OCI-LY1 (cell line): ENCODE results near the gene ATP8A2.

Experiments used
- H2AFZ ChIP-seq: fragments of 200-600 bp; sonication (generic), shearing (Covaris generic); 2 replicates; pipeline ENCODE4 v1.6.0; 2014; ENCODE audit warnings: antibody characterized with exemption, mild to moderate bottlenecking, low read length
- H3F3A ChIP-seq: fragments of 200-600 bp; sonication (generic), shearing (Covaris generic); 2 replicates; pipeline ENCODE4 v1.6.0; 2014; ENCODE audit warnings: mild to moderate bottlenecking, antibody characterized with exemption, low read length, moderate library complexity; ENCODE audit not compliant: insufficient read depth
- H3K27ac ChIP-seq: fragments of 200-600 bp; sonication (generic); 2 replicates; pipeline ENCODE4 v1.5.1; 2014; ENCODE audit warnings: low read length, mixed run types, mild to moderate bottlenecking, low read depth; ENCODE audit not compliant: poor library complexity, severe bottlenecking
- H3K27me3 ChIP-seq: fragments of 200-600 bp; sonication (generic); 2 replicates; pipeline ENCODE4 v1.6.0; 2014; ENCODE audit warnings: antibody characterized with exemption, mild to moderate bottlenecking, low read length, moderate library complexity; ENCODE audit not compliant: insufficient read depth
- H3K36me3 ChIP-seq: fragments of 200-600 bp; sonication (generic); 2 replicates; pipeline ENCODE4 v1.6.1; 2014; ENCODE audit warnings: mild to moderate bottlenecking, antibody characterized with exemption, low read length, moderate library complexity, mixed read lengths; ENCODE audit not compliant: insufficient read depth
- H3K4me1 ChIP-seq: fragments of 200-600 bp; sonication (generic); 2 replicates; pipeline ENCODE4 v1.5.1; 2014; ENCODE audit warnings: mild to moderate bottlenecking, low read length, moderate library complexity; ENCODE audit not compliant: insufficient read depth, severe bottlenecking
- H3K4me2 ChIP-seq: fragments of 200-600 bp; sonication (generic), shearing (Covaris generic); 2 replicates; pipeline ENCODE4 v1.6.1; 2014; ENCODE audit warnings: low read length
- H3K4me3 ChIP-seq: fragments of 200-600 bp; sonication (generic); 2 replicates; pipeline ENCODE4 v1.5.1; 2014; ENCODE audit warnings: low read length, low read depth, mild to moderate bottlenecking, mixed read lengths; ENCODE audit not compliant: poor library complexity, severe bottlenecking
- H3K79me2 ChIP-seq: fragments of 200-600 bp; shearing (Covaris generic); 2 replicates; pipeline ENCODE4 v1.6.1; 2016; ENCODE audit warnings: mixed run types, low read length, mixed read lengths; ENCODE audit not compliant: insufficient read depth
- H3K9ac ChIP-seq: fragments of 200-600 bp; sonication (generic), shearing (Covaris generic); 2 replicates; pipeline ENCODE4 v1.6.1; 2014; ENCODE audit warnings: mild to moderate bottlenecking, low read length, mixed read lengths
- H3K9me2 ChIP-seq: fragments of 200-600 bp; sonication (generic), shearing (Covaris generic); 2 replicates; pipeline ENCODE4 v1.6.1; 2014; ENCODE audit warnings: low read depth, mild to moderate bottlenecking, low read length, mixed read lengths
- H3K9me3 ChIP-seq: fragments of 200-600 bp; shearing (Covaris generic); 2 replicates; pipeline ENCODE4 v1.6.1; 2014; ENCODE audit warnings: low read length, mixed read lengths
- H4K20me1 ChIP-seq: fragments of 200-600 bp; sonication (generic), shearing (Covaris generic); 2 replicates; pipeline ENCODE4 v1.6.0; 2016; ENCODE audit warnings: mild to moderate bottlenecking, low read length; ENCODE audit not compliant: insufficient read depth
- EZH2 ChIP-seq: fragments of 200-600 bp; sonication (generic), shearing (Covaris generic); IDR thresholded peaks from 2 replicates; pipeline ENCODE4 v1.8.0; 2017; ENCODE audit warnings: borderline replicate concordance, mixed run types, mild to moderate bottlenecking, antibody characterized with exemption, low read length, moderate library complexity, mixed read lengths
- TF ChIP-seq, protein P1 (sequence below): fragments of 200-600 bp; sonication (generic), shearing (Covaris generic); IDR thresholded peaks from 2 replicates; pipeline ENCODE4 v1.5.1; 2017; ENCODE audit warnings: mild to moderate bottlenecking, antibody characterized with exemption, low read length, moderate library complexity, mixed read lengths

ATP8A2 gene

DNA sequence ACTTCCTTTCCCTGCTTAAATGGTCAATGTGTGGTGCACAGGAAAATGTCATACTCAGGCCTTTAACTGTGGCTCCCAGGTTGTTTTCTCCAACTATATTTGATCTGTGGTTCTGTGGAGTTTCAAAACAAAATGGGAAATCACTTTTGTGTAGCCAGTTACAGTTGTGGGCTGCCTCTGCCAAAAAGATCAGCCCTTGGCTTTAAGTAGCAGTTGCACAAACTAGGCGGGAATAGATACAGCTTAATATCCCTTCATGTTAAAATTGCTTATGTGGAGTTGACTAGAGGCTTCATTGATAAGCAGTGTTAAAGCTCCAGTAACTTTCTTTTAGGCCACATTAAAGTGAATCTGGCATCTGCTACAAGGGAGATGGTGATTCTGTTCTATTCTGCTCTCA, 395.2 kb downstream of the ATP8A2 start:
- no peaks in the 10 kb centered on the region for H3K79me2 ChIP-seq
- no peak overlapping the region for H3K27ac ChIP-seq
- no peaks in the 10 kb centered on the region for H3K36me3 ChIP-seq
- no peaks in the 10 kb centered on the region for H3K4me1 ChIP-seq
- no peaks in the 10 kb centered on the region for H3K9me2 ChIP-seq
- H3K9me3 ChIP-seq, result no peaks in the 10 kb centered on the region
- H2AFZ ChIP-seq, result no peak overlapping the region
- H4K20me1 ChIP-seq, result no peaks in the 10 kb centered on the region
- H3K4me2 ChIP-seq, result no peak overlapping the region
- no peak overlapping the region for H3K4me3 ChIP-seq
- H3K27me3 ChIP-seq, result no peaks in the 10 kb centered on the region
- TF ChIP-seq, protein P1, sequence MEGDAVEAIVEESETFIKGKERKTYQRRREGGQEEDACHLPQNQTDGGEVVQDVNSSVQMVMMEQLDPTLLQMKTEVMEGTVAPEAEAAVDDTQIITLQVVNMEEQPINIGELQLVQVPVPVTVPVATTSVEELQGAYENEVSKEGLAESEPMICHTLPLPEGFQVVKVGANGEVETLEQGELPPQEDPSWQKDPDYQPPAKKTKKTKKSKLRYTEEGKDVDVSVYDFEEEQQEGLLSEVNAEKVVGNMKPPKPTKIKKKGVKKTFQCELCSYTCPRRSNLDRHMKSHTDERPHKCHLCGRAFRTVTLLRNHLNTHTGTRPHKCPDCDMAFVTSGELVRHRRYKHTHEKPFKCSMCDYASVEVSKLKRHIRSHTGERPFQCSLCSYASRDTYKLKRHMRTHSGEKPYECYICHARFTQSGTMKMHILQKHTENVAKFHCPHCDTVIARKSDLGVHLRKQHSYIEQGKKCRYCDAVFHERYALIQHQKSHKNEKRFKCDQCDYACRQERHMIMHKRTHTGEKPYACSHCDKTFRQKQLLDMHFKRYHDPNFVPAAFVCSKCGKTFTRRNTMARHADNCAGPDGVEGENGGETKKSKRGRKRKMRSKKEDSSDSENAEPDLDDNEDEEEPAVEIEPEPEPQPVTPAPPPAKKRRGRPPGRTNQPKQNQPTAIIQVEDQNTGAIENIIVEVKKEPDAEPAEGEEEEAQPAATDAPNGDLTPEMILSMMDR, result no peak
- no peak for TF ChIP-seq EZH2
- no peaks in the 10 kb centered on the region for H3F3A ChIP-seq
- H3K9ac ChIP-seq, result no peak overlapping the region

DNA sequence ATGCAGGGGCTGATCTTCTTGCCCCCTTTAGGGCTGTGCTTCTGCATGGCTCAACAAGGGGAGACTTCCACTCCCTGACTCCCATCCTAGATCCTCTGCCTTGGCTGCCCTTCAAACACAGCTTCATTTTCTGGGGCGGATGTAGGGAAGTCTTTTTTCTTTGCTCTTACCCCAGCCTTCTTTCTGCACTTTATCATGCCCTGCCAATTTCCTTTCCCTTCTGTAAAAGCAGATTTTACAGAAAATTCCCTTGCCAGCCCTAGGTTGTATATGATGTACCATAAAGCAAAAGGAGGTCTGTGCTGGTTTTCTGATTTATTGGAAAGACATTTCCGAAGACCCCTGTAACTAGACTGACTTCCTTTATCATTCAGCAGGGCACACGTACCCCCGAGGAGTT, 396.6 kb downstream of the ATP8A2 start:
- Histone ChIP-seq H3K9me2 (no peaks in the 10 kb centered on the region), H3K36me3 (no peaks in the 10 kb centered on the region), H3K9me3 (no peaks in the 10 kb centered on the region), H3K9ac (no peak overlapping the region), H2AFZ (no peak overlapping the region), H3K27ac (no peak overlapping the region), H3K4me2 (no peak overlapping the region), H3F3A (no peaks in the 10 kb centered on the region), H3K79me2 (no peaks in the 10 kb centered on the region), H3K27me3 (no peaks in the 10 kb centered on the region), H3K4me3 (no peak overlapping the region), H3K4me1 (no peaks in the 10 kb centered on the region), H4K20me1 (no peaks in the 10 kb centered on the region)
- TF ChIP-seq, protein P1, result no peak

DNA sequence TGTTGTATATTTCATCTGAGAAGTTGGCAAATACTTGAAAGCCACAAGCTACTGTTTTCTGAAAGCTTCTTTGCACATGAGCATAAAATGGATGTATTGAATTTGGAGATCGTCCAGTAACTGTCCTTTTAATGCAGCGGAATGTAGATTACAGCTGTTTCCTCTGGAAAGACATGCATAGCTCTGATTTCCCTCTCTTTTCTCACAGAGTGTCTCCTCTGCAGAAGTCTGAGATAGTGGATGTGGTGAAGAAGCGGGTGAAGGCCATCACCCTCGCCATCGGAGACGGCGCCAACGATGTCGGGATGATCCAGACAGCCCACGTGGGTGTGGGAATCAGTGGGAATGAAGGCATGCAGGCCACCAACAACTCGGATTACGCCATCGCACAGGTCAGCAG, 397.1 kb downstream of the ATP8A2 start:
- TF ChIP-seq, protein P1, result no peak
- TF ChIP-seq EZH2, result no peak

More for the DNA sequence above, 397.1 kb downstream of the ATP8A2 start:
- Histone ChIP-seq H3K9me2 (no peaks in the 10 kb centered on the region), H3K4me1 (no peaks in the 10 kb centered on the region), H3K4me3 (no peak overlapping the region), H3K4me2 (no peak overlapping the region), H3K9ac (no peak overlapping the region), H3K79me2 (no peaks in the 10 kb centered on the region), H3K9me3 (no peaks in the 10 kb centered on the region), H3K27me3 (no peaks in the 10 kb centered on the region), H3K36me3 (no peaks in the 10 kb centered on the region), H4K20me1 (no peaks in the 10 kb centered on the region), H3K27ac (no peak overlapping the region), H2AFZ (no peak overlapping the region), H3F3A (no peaks in the 10 kb centered on the region)
